Right lobe of liver (tissue), 6 donors: ENCODE measurements around the gene GPR31. TPM values are rescaled to one million over a fixed set of nuclear protein-coding genes. Genes with fewer than 3 reads are reported as not detected.

Source experiments
- ATAC-seq, 4 donors: fragments of 200-7000 bp; cut with Tn5 transposase; one replicate each; pipeline ENCODE4 v1.9.1; 2020; ENCODE audit warnings: mild to moderate bottlenecking in 4 of 4, moderate library complexity in 4 of 4
- DNase-seq, 3 donors: peaks; one replicate each; pipeline ENCODE4 v3.0.0-alpha.2; 2020
- H3K27ac ChIP-seq, 3 donors: fragments of 200-600 bp; one replicate each; pipeline ENCODE4 v1.8.0; 2022
- H3K27me3 ChIP-seq, 2 donors: fragments of 200-600 bp; one replicate each; pipeline ENCODE4 v1.8.0; 2022
- H3K36me3 ChIP-seq, 4 donors: fragments of 200-600 bp; sonication (generic) in 1 of 4; one replicate each; pipeline versions ENCODE4 v1.5.1 to v1.8.0; 2017 to 2022; ENCODE audit warnings: control low read depth in 1 of 4
- H3K4me1 ChIP-seq, 4 donors: fragments of 200-600 bp; sonication (generic) in 1 of 4; one replicate each; pipeline versions ENCODE4 v1.5.1 to v1.8.0; 2017 to 2022; ENCODE audit warnings: control low read depth in 1 of 4
- H3K4me3 ChIP-seq, 3 donors: fragments of 200-600 bp; one replicate each; pipeline ENCODE4 v1.8.0; 2022
- H3K9me3 ChIP-seq, 4 donors: fragments of 200-600 bp; sonication (generic) in 1 of 4; one replicate each; pipeline versions ENCODE4 v1.5.1 to v1.8.0; 2017 to 2022; ENCODE audit warnings: control low read depth in 1 of 4
- POLR2A ChIP-seq: fragments of 450-650 bp; IDR thresholded peaks from one replicate; pipeline ENCODE4 v1.6.1; 2017; ENCODE audit warnings: antibody characterized with exemption, mild to moderate bottlenecking
- WGBS: methylation state at CpG from one replicate; pipeline ENCODE4 v1.1.6; 2018; ENCODE audit warnings: low coverage, low lambda C conversion rate; ENCODE audit not compliant: insufficient coverage; ENCODE audit errors: missing lambda C conversion rate; 5-methylcytosine and 5-hydroxymethylcytosine counted together
- intact Hi-C, 2 donors: fragments of 100-400 bp; cut with DNase I; formaldehyde crosslinking; loops; one replicate each; pipeline versions ENCODE4 v1.11.2 to v1.14.1; 2022
- total RNA-seq, 6 experiments: library from RNA; depleted of rRNA in 2 of 6; stranded (reverse); fragments of >200 nt in 2 of 6; fragmentation: NEBNext Ultra II Directional in 3 of 6; extraction: Animal tissue kit (Norgen Biotek cat#: 25700) in 3 of 6; gene quantifications; one replicate each; pipeline versions ENCODE4 v1.1.0 to v1.2.4, GENCODE V29; 2016 to 2023
- TF ChIP-seq, protein P1 (sequence below), 4 donors: fragments of 200-600 bp in 3 of 4; fragments of 450-650 bp in 1 of 4; IDR thresholded peaks; one replicate each; pipeline versions ENCODE4 v1.5.1 to v1.8.0; 2016 to 2022; ENCODE audit warnings: antibody characterized with exemption in 4 of 4, mild to moderate bottlenecking in 2 of 4
- donor health status: DM: no; HTN: yes; CAD: no.
- donor health status: DM: no; HTN: no; CAD: no.
- donor health status: DM: no; HTN: no; CAD: no.
- donor health status: DM: no; HTN: yes; CAD: no.
- donor health status: DM: no; HTN: yes; CAD: no.

The GPR31 gene
- total RNA-seq, 6 experiments from 2014 or later, result not detected

DNA sequence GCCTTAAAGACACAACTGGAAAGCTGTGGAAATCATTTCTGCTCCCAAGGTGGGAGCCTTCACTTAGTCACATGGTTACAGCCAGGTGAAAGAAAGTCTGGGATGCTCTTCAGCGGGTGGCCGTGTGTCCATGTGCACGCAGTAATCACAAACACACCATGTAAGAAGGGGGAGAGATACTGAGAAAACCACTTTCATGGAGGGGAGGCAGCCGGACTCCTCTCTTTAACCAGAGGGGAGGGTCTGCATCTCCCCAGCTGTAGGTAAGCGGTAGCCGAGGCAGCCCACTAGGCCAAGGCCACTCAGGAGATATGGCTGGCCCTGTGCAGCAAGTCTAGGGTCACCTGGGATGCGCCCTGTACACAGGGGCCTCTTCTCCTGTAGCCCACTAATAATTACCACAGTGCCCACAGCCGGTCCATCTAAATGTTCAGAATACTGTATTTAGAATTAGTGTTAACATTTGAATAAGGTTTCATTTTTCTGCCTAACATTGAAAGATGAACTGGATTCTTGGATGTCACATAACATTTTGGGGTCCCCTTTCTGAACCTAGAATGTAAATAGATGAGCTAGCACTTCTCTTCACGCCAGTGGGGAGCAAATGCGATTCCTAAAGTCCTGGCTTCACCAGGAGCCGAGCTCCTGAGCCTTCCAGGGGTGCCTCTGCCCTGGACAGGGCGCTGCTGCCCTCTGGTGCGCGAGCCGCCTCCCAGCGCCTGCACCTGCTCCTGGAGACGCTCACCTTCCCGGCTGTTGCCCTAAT lies 15.9 kb downstream of the GPR31 start:
- Histone ChIP-seq H3K4me3 (no peak overlapping the region), H3K27ac (no peak overlapping the region), H3K27me3 (no peaks in the 10 kb centered on the region), H3K36me3 (no peaks in the 10 kb centered on the region), H3K4me1 (peaks cover 0 to 4% (median 0%) of the 10 kb centered on the region in 4 donors), H3K9me3 (no peaks in the 10 kb centered on the region)
- DNase-seq (peak; percentile 71 to 79 (median 75)), ATAC-seq (peak; percentile 96 to 99 (median 98))
- intact Hi-C loops, result loop anchor here (10.0 kb wide), 2 partner anchors 357 to 367 kb away; no protein-coding TSS in a partner anchor
- TF ChIP-seq POLR2A, result no peak
- TF ChIP-seq, protein P1, sequence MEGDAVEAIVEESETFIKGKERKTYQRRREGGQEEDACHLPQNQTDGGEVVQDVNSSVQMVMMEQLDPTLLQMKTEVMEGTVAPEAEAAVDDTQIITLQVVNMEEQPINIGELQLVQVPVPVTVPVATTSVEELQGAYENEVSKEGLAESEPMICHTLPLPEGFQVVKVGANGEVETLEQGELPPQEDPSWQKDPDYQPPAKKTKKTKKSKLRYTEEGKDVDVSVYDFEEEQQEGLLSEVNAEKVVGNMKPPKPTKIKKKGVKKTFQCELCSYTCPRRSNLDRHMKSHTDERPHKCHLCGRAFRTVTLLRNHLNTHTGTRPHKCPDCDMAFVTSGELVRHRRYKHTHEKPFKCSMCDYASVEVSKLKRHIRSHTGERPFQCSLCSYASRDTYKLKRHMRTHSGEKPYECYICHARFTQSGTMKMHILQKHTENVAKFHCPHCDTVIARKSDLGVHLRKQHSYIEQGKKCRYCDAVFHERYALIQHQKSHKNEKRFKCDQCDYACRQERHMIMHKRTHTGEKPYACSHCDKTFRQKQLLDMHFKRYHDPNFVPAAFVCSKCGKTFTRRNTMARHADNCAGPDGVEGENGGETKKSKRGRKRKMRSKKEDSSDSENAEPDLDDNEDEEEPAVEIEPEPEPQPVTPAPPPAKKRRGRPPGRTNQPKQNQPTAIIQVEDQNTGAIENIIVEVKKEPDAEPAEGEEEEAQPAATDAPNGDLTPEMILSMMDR (IDR thresholded peaks at IDR 0.05), result peak; percentile 77 to 94 (median 90)
- WGBS, result 10% methylated on average over 11 of the region's 18 CpGs

DNA sequence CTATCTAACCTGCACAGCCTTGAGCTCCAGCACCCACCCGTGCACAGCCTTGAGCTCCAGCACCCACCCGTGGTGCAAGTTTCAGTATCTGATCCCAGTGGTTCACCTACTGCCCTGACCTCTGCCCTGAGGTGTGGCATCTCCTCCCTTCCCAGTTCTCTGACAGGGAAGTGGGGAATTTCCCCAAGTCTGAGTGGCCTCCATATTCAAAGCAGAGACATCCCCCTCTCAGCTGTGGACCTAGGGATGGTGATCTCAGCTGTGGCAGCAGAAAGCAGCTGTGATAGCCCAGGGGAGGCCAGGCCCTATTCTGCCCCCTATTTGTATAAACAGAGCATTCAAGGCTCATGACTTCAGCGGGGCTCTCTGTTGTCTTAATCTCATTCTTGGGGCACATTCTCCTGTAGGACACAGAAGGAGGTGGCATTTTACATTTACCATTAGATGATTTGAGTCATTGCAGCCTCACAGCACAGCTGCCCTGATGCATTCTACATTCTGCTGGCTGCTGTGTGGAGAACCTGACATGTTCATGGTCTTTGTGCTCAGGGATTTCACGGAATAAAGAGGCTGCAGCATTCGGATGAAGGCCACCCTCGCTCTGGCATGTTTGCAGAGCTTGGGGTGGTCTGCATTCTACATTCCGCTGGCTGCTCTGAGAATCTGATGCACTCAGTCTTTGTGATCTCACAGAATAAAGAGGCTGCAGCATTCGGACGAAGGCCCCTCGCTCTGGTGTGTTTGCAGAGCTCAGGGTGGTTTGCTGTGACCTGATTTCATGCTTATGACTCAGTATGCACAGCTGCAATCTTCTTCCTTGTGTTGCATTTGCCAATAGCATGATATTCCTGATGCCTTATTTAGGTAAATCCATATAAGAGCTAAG lies 16.9 kb downstream of the GPR31 start:
- DNase-seq (no peak), ATAC-seq (no peak)
- no peaks in the 10 kb centered on the region for H3K36me3 ChIP-seq
- no peaks in the 10 kb centered on the region for H3K9me3 ChIP-seq
- H3K27me3 ChIP-seq, result no peaks in the 10 kb centered on the region
- intact Hi-C loops, result loop anchor here (10.0 kb wide), 2 partner anchors 356 to 366 kb away; no protein-coding TSS in a partner anchor
- TF ChIP-seq POLR2A, result no peak
- TF ChIP-seq, protein P1 (IDR thresholded peaks at IDR 0.05), result no peak
- no peak overlapping the region for H3K4me3 ChIP-seq
- H3K27ac ChIP-seq, result no peak overlapping the region
- H3K4me1 ChIP-seq, result peaks cover 0 to 4% (median 0%) of the 10 kb centered on the region in 4 donors
- WGBS, result 74% methylated on average over 6 of the region's 10 CpGs

DNA sequence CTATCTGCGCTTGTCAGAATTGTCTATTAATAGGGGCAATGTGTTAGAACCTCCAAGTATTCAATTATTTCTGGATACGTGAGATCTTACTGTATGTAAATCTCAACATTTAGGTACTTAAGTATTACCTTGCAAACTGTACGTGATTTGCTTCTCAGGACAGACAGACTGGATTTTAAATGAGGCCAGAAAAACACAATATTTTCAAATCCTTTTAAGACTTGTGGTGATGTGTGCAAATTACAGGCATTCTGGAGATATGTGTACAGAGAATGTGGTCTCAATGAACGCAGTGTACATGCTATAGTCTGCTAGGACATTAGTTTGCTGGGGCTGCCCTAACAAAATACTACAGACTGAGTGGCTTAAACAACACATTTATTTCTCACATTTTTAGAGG lies 18.0 kb downstream of the GPR31 start:
- ATAC-seq, result no peak
- Histone ChIP-seq H3K27ac (no peak overlapping the region), H3K36me3 (no peaks in the 10 kb centered on the region), H3K9me3 (no peaks in the 10 kb centered on the region), H3K27me3 (no peaks in the 10 kb centered on the region), H3K4me3 (no peak overlapping the region), H3K4me1 (peaks cover 0 to 4% (median 0%) of the 10 kb centered on the region in 4 donors)
- 91% methylated on average over 4 of the region's 4 CpGs for WGBS
- DNase-seq, result no peak
- TF ChIP-seq, protein P1 (IDR thresholded peaks at IDR 0.05), result no peak
- no peak for TF ChIP-seq POLR2A
- intact Hi-C loops, result loop anchor here (10.0 kb wide), 2 partner anchors 355 to 365 kb away; no protein-coding TSS in a partner anchor

DNA sequence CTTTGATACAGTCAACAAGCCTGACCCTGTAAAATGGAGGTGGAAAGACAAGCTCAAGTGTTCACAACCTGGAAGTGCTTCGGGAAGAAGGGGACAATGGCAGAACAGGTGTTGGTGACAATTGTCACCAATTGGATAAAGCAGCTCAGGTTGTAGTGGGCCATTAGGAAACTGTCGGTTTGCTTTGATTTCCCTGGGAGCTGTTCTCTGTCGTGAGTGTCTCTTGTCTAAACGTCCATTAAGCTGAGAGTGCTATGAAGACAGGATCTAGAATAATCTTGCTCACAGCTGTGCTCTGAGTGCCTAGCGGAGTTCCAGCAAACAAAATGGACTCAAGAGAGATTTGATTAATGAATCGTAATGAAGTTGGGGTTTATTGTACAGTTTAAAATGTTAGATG lies 19.9 kb downstream of the GPR31 start:
- DNase-seq (no peak), ATAC-seq (no peak)
- WGBS, result 69% methylated on average over 6 of the region's 6 CpGs
- intact Hi-C loops, result no loop called here
- no peaks in the 10 kb centered on the region for H3K27me3 ChIP-seq
- no peak overlapping the region for H3K27ac ChIP-seq
- TF ChIP-seq, protein P1 (IDR thresholded peaks at IDR 0.05), result no peak
- TF ChIP-seq POLR2A, result no peak
- H3K4me1 ChIP-seq, result peaks cover 0 to 4% (median 0%) of the 10 kb centered on the region in 4 donors
- H3K36me3 ChIP-seq, result no peaks in the 10 kb centered on the region
- no peaks in the 10 kb centered on the region for H3K9me3 ChIP-seq
- no peak overlapping the region for H3K4me3 ChIP-seq
